A172 (cell line): Measurements from ENCODE around the gene SORT1. TPM values are rescaled to one million over a fixed set of nuclear protein-coding genes. Genes with fewer than 3 reads are reported as not detected.
"Not testable (repeated sequence)": the region's sequence is repeated elsewhere in the genome, so short reads cannot be mapped to it uniquely, and the experiment has no call there.

Experiments used
- DNase-seq: peaks from one replicate; pipeline ENCODE4 v3.0.0-alpha.2; 2015; ENCODE audit warnings: low spot score
- total RNA-seq: library from RNA; depleted of rRNA; stranded (reverse); fragments of >200 nt; shearing (Covaris generic); gene quantifications from 2 replicates; pipeline ENCODE4 v1.2.3, GENCODE V29; 2014

The SORT1 gene
- total RNA-seq, 1 experiment from 2014 or later, result 15.9 TPM

DNA sequence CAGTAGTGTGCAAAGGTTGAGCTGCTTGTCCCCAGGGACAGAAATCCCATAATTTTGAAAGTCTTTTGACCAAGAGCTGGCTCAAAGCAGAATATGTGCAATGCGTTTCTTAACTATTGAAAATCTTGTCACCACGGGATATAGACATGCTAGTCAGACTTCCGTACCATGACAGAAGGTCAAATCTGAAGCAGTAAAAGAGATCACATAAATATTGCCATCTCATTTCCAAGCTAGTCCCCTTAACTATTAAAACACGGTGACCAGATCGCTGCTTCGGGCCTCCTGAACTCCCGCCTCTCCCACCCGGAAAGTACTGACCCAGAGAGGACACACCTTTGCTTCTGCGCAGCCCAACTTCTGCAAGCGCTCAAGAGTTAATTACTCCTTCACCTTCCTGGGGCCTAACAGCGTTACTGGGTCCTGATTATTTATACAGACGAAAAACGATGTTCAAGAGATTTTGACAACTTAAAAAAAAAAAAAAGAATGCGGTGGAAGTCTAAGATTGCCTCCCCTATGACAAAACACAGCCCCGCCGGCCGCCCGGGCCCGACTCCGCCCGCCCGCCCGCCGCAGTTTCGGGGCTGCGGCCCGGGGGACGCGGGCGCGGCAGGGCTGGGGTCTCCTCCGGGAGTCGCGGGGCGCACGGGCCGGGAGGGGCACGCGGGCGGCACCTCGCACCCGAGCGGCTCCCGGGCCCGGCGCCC, 692 bp downstream of the SORT1 start:
- DNase-seq, result no peak

DNA sequence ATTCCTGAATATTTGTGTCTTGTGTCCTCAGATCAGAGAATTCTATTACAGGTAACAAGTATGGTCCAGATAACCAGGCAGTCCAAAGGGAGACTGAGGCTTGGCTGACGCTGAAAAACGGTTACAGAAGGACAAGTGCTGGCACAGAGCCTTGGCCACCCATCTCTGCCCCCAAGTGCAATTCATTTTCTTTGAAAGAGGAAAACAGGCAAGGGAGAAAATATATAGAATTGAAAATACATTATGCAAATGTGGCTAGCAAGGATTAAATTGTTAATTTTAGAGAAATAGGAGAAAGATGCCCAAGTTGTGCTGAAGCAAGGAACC, 1.2 kb downstream of the SORT1 start:
- DNase-seq, result no peak

DNA sequence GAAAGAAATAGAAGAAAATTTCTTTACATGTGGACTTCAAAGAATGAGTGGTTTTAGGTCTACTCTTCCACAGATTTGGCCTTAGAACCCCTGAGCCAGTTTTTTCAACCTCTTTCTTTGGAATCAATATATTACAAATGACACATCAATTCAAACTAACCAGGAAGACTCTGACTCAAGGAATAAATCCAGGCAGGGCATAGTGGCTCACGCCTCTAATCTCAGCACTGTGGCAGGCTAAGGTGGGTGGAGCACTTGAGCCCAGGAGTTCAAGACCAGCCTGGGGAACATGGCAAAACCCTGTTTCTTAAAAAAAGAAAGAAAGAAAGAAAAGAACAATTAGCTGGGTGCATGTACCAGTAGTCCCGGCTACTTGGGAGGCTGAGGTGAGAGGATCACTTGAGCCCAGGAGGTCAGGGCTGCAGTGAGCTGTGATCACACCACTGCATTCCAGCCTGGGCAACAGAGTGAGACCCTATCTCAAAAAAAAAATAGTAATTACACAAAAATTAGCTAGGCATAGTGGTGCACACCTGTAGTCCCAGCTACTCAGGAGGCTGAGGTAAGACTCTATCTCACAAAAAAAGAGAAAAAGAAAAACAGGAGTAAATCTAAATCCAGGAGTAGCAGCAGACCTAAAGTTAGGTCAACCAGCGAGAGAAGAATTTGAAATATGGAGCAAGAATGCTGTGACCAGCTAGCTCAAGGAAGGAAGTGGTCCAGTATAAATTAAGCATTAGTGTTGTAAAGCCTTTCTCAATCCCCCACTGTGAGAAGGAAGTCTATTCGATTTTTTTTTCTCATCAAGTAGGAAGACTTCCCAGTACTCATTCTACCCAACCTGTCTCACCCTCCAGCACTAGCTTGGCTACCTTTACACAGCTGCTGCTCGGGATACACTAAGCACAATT, 1.9 kb downstream of the SORT1 start:
- DNase-seq, result peak; percentile 41

DNA sequence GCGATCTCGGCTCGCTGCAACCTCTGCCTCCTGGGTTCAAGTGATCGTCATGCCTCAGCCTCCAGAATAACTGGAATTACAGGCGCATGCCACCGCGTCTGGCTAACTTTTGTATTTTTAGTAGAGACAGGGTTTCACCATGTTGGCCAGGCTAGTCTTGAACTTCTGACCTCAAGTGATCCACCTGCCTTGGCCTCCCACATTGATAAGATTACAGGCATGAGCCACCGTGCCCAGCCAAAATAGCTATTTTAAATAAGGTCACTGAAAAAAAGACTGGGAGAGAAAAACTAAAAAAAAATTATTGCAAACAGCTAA, 2.5 kb downstream of the SORT1 start:
- not testable (repeated sequence) for DNase-seq

DNA sequence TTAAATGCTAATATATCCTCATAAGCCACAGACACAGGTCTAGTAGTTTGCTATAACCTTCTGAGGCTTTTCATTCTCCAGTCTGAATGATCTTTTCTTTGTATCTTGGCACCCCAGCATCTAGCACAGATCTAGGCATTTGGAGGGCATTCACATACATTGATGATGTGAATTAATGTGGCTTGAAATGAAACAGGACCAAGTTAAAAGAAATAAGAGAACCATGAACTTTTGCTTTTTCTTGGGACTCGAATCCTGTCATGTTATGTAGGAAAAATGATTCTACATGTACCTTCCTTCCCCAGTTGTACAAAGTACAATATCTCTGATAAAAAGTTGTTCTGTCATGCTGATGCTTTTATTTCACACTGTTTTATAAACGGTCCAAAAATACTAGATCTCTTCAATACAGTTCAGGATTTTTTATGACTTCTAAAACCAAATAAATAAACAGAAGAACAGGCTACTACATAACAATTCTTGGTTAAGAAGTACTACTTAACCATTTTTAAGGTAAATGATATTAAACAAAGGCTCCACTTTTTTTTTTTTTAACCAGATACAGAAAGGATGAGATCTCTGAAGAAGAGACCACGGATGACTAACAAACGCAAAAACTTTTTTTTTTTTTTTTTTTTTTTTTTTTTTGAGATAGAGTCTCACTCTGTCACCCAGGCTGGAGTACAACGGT, 3.0 kb downstream of the SORT1 start:
- DNase-seq, result no peak

DNA sequence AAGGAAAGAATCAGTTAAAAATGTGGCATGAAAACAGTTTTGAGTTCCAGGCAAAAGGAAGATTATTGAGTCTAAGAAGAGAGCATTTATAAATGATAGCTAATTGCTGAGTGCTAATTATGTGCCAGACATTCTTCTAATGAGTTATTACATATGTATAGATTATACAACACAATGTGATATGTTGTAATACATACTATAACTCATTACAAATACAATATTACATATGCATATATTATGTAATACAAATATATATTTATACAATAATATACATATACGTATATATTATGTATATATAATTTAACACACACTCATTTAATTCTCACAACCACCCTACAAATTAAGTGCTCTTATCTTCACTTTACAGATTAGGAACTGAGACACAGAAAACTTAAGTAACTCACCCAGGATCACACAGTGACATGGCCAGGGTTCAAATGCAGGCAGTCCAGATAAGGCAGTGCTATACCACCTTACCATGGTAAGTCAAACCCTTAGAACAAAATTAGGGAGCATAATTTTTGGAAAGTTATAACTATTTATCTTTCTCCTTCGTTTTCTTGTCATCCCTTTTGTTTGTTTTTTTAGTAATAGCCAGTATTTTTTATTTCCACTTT, 4.0 kb downstream of the SORT1 start:
- DNase-seq, result no peak

DNA sequence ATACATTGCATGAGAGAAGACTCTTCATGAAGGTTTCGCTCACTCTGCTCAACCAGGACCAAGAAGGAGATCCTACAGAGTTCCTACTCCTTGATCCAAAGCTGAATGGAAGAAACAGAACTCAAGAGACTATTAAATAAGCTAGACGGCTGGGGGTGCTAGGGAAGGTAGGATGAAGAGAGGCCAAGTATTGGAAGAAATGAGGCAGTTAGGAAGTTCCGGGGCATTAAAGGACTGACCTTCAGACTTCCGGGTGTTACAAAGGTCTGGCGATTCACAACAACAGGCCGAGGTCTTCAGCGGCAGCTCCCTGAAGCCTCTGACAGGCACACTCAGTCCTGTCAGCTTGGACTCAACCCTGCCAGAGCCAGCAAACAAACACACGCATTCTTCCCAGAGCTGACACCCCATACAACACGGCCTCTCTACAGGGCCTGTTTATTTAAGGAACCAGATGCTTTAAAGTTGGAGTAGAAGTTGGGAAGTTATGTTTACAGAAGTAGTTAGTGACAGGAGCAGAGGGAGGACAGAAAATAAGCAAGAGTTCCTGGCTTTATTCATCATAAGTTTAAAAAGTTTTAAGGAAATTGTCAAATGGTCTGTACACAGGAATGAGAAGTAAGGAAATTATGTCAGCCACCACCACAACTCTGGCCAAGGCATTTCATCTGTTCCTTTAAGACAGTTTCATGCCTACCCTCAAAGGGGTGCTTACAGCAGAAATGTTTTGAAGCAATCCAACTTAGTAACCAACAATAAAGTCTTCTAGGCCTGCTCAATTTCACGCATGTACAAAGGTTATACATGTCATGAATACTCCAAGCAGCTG, 4.7 kb downstream of the SORT1 start:
- no peak for DNase-seq

DNA sequence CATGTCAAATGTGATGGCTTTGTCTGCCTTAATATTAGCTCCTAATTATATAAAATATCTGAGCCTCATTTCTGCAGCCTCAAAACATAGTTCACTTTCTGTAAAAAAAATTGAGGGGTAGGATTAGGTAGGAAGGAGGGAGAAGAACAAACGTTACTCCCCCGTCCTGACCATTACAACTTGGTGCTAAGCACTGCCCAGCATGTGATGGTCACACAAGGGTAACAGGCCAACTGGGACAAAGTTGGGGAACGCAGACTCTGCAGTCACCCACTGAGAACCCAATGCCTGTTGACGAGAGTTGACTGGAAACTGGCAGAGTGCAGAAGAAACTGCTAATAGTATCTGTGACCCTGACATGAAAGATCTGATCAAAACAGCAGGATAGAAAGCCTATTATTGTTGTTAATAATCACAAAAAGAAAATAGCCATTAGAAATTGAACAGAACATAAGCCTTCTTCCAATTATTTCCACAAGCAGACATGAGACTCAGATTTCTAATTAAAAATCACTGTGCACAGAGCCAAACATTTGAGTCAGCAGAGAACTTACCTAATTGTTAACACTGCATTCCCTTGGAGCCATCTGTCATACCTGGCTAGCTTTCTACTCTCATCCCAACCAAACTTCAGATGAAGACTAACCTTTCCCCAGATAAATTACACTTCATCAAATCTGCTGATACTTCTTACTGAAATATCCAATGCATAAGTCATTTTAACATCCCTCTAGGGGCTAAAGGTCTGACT, 5.5 kb downstream of the SORT1 start:
- DNase-seq, result no peak

DNA sequence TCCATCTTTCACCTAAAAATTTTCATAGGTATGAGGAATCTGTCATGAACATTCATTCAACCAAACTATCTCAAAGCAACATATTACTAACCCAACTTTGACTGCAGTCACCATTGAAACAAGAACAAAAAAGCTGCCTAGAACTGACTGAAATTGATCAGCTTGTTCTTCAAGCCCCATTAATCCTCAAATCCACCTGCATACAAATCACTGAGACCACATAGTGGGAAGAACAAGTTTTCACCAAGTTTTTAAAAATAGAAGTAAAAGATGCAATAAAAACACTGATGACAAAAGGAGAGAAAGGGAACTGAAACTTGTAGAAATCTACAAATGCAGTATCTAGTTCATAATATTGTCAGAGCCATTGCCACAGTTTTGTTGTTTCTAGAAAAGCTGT, 6.1 kb downstream of the SORT1 start:
- DNase-seq, result no peak

DNA sequence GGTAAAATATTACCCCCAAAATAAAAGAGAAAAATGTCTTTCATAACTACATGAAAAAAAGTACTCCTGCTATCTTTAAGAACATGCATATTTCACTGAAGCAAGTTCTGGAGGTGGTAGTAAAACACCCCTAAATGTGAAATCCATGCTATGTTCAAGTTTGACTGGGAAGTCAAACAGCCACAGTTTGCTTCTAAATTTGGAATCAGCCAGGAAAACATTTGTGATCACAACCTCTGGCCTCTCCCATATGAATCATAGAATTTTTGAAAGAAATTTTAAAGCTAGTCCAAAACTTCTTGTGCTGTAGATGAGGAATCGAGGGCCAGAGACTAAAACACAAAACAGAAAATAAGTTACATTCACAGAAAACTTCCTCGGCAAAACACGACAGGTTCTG, 6.6 kb downstream of the SORT1 start:
- no peak for DNase-seq

DNA sequence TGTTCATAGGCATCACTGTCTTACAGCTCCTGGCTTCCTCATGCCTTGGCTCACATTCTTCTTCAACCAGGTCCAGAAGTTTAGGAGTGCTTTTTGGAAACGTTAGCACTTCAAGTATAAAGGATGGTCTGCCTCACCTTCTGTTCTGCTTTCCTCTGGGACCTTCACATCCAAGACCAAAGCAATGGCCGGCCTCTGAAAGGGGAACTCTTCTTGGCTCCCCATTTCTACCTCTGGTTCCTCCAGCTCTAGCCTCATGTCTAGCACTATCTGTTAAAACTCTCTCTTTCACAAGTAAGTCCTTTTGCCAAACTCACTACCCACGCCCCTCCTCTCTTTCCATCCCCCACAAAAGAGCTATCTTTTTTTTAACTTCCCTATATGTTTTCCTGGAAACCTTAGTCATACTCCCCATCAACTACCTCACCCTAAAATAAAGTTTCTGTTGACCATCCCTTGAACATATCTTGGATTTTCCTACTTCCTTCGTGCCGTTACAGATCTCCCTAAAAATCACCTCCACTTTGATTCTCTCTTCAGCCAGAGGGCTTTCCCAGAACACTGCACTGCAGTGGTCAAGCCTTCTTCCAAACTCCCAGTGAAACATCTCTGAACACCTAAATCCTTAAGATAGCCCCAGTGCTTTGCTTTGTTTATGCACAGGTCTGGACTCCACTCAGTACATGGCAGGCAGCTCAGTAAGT, 7.9 kb downstream of the SORT1 start:
- DNase-seq, result no peak

DNA sequence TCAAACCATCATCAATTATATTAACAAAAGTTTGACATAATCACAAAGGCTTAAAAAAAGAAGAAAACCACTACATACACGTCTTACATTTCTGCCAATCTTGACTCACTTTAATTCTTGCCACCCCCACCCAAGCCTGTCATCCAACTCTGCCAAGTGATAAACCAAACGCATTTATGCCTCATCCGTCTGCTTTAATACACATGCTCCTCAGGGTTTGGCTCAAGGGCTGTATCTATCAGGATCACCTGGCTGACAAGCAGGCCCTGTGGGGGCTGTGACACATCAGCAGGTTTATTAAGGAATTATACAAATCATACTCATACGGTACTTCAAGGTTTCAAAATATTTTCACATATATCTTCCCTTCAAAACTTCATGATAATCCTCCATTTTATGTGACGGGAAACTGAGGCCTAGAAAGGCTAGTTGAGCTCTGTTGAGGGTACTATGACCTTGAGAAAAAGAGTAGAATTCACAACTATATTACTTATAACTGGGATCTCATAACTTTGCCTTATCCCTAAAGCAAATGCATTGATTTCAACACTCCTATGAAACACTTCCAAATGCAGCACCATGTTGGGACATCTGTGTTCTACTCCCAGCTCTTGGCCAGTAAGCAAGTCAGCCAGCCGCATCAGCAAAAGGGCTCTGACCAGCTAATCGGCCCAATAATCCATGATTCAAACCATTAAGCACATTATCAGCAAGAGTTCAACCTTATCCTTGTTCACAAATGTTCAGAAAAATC, 8.7 kb downstream of the SORT1 start:
- no peak for DNase-seq

DNA sequence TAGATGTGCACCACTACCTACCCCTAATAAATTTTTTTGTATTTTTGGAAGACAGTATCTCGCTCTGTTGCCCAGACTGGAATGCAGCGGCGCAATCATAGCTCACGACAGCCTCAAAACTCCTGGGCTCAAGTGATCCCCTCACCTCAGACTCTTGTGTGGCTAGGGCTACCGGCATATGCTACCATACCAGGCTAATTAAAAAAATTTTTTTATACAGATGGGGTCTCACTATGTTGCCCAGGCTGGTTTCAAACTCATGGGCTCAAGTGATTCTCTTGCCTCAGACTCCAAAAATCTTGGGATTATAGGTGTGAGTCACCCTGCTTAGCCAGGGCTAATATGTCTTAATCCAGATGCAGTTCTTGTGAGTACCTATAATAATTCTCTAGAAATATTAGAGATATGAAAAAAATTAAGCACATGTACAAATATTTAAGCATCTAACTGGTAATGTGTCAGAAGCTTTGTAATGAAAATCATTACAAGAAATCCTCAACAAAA, 9.5 kb downstream of the SORT1 start:
- no peak for DNase-seq

DNA sequence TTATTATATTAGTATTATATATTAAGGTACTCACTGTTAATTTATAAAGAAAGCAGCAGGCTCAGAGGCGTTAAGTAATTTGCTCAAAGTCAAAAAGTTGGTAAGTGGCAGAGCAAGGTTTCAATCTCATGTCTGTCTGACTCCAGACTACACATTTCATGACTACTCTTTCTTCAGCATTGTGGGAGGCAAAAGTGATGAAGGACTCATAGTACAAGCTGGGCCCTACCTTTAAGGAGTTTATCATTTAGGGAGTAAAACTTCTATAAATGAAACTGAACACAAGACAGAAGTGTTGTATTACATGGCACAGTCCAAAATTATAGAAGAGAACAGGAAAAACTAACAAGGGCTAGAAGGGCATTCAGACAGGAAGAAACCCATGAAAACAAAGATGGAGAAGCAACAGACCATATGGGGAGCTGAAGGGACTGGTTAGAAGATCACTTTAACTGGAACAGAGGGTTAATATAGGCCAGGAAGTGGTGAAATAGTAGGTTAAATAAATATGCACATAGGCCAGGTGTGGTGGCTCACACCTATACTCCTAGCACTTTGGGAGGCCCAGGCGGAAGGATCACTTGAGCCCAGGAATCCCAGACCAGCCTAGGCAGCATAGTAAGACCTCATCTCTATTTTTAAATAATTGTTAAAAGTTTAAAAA, 11.5 kb downstream of the SORT1 start:
- no peak for DNase-seq

DNA sequence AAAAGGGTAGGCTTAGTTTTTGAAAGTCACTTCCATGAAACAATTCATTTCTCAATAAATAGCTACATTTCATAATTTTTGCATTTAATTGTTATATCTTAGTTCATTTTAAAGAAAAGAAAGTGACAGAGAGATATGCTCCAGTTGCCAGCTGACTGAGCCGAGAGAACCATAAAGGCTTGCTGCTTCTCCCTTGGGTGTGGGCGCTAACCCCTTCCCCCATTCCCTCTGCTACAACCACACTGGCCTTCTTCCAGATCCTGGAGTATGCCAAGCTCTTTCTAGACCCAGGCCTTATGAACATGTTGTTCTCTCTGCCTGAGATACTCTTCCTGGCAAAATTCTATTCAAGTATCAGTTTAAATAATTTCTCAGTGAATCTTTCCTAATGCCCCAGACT, 12.3 kb downstream of the SORT1 start:
- no peak for DNase-seq

DNA sequence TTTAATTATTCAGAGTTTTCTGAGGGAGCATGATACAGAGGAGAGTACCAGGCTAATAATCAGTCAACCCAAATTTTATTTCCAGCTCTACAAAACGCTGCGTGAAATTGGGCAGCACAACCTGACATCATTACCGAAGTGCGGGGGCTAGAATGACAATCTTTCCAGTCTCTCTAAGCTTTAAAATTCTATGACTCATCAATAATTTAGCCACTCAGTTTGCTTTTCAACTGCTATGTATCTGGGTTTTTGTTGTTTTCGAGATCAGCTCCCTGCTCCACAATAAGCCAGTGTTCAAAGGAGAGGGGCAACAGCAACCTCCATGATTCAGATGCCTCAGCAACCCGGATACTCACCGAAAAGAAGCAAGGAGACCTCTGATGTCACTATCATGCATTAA, 13.9 kb downstream of the SORT1 start:
- no peak for DNase-seq

DNA sequence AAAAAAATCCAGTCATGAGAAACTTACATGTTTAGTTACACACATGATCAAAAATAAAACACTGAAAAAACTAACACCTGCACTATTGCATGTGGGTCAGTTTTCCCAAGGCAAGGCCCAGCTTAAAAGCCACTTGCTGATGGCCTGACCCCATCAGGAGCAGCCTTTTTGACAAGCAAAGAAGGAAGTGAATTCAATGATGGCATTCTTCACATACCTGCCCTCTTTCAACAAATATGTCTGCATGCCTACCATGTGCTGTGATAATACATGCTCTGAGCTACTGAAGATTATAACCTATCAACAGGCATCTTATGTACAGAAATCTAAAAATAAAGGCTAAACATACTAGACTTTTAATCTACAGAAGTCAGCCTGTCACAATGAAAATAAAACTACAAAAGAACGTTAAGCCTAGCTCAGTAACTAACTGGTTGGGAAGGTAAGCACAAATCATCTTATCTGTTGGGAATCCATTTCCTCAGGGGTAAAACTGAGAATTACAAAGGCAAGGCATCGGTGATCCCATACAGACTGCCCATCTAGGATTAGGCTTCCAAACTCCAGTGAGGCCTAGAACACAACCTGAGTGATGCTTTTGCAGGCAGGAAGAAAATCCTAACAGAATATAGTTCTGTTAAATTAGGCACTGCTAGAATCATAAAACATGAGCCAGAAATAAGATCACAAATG, 14.5 kb downstream of the SORT1 start:
- no peak for DNase-seq

DNA sequence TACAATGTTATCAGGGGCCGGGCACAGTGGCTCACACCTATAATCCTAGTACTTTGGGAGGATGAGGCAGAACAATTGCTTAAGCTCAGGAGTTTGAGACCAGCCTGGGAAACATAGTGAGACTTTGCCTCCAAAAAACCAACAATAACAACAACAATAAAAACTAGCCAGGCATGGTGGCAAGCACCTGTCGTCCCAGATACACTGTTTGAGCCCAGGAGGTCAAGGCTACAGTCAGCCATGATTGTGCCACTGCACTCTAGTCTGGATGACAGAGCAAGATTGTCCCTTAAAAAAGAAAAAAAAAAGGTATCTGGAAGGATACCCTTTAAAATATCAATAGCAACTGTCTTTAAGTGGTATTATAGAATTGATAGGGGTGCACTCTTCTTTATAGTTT, 16.1 kb downstream of the SORT1 start:
- no peak for DNase-seq
